OCI-LY3 (cell line): ENCODE data around the gene TPO.

Source experiments
- H2AFZ ChIP-seq: fragments of 200-600, 300-600 bp; shearing (Covaris generic); 2 replicates; pipeline ENCODE4 v1.6.0; 2014; ENCODE audit warnings: antibody characterized with exemption, low read depth, low read length
- H3K27ac ChIP-seq: fragments of 200-600, 300-600 bp; sonication (generic); 2 replicates; pipeline ENCODE4 v1.5.1; 2014; ENCODE audit warnings: mild to moderate bottlenecking, low read length, moderate library complexity, mixed read lengths
- H3K27me3 ChIP-seq: fragments of 200-600, 300-600 bp; sonication (generic); 2 replicates; pipeline ENCODE4 v1.6.1; 2014; ENCODE audit warnings: low read depth, low read length, mixed read lengths
- H3K36me3 ChIP-seq: fragments of 200-600, 300-600 bp; sonication (generic); replicated peaks from 2 replicates; pipeline ENCODE3; 2014; ENCODE audit warnings: low read depth, low read length, mixed read lengths
- H3K4me1 ChIP-seq: fragments of 300-600, 200-600 bp; sonication (generic); 2 replicates; pipeline ENCODE4 v1.6.1; 2014; ENCODE audit warnings: low read length, mixed read lengths
- H3K4me2 ChIP-seq: fragments of 200-600, 300-600 bp; sonication (generic); 2 replicates; pipeline ENCODE4 v1.6.1; 2014; ENCODE audit warnings: low read length, mixed read lengths
- H3K4me3 ChIP-seq: fragments of 300-600, 200-600 bp; sonication (generic); 2 replicates; pipeline ENCODE4 v1.5.1; 2014; ENCODE audit warnings: antibody characterized with exemption, mild to moderate bottlenecking, low read length, moderate library complexity
- H3K79me2 ChIP-seq: fragments of 300-600, 200-600 bp; shearing (Covaris generic); 2 replicates; pipeline ENCODE4 v1.6.1; 2014; ENCODE audit warnings: mild to moderate bottlenecking, low read length, mixed read lengths
- H3K9ac ChIP-seq: fragments of 300-600, 200-600 bp; shearing (Covaris generic); 2 replicates; pipeline ENCODE4 v1.6.0; 2014; ENCODE audit warnings: mild to moderate bottlenecking, low read length, moderate library complexity
- H3K9me3 ChIP-seq: fragments of 200-600, 300-600 bp; shearing (Covaris generic); 2 replicates; pipeline ENCODE4 v1.6.1; 2014; ENCODE audit warnings: low read length, mixed read lengths; ENCODE audit not compliant: insufficient read depth
- H4K20me1 ChIP-seq: fragments of 200-600, 300-600 bp; sonication (generic); 2 replicates; pipeline ENCODE4 v1.6.1; 2016; ENCODE audit warnings: low read length, mixed read lengths; ENCODE audit not compliant: insufficient read depth
- CTCF ChIP-seq: fragments of 200-600, 300-600 bp; sonication (generic); IDR thresholded peaks from 2 replicates; pipeline ENCODE4 v1.5.1; 2014; ENCODE audit warnings: antibody characterized with exemption, low read length, low read depth
- EZH2phosphoT487 ChIP-seq: fragments of 200-600 bp; shearing (Covaris generic); IDR thresholded peaks from 2 replicates; pipeline ENCODE4 v1.6.1; 2018; ENCODE audit warnings: antibody characterized with exemption, mixed run types, low read depth

TPO gene

DNA sequence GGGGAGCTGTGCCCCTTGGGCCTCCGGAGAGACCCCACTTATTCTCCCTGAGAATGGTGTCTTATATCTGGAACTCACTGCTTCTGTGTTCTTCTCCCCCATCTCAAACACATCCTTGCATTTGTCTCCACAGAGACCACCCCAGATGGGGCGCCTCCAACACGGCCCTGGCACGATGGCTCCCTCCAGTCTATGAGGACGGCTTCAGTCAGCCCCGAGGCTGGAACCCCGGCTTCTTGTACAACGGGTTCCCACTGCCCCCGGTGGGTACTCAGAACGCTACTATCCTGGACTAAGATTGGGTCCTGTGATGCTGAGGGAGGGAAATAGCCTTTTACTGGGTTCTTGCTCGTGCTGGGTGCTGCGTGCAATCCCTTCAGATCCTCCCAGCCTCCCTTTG lies 40.3 kb downstream of the TPO start:
- H3K4me3 ChIP-seq: no peak overlapping the region
- no peaks in the 10 kb centered on the region for H3K36me3 ChIP-seq
- no peak overlapping the region for H3K27ac ChIP-seq
- H3K4me1 ChIP-seq: no peaks in the 10 kb centered on the region
- no peaks in the 10 kb centered on the region; the same call in 1 of the 2 replicates for H3K27me3 ChIP-seq
- TF ChIP-seq CTCF (no peak), EZH2phosphoT487 (no peak)
- no peak overlapping the region for H2AFZ ChIP-seq
- H4K20me1 ChIP-seq: no peaks in the 10 kb centered on the region
- no peak overlapping the region for H3K4me2 ChIP-seq
- H3K9me3 ChIP-seq: no peaks in the 10 kb centered on the region
- no peaks in the 10 kb centered on the region for H3K79me2 ChIP-seq
- no peak overlapping the region for H3K9ac ChIP-seq

DNA sequence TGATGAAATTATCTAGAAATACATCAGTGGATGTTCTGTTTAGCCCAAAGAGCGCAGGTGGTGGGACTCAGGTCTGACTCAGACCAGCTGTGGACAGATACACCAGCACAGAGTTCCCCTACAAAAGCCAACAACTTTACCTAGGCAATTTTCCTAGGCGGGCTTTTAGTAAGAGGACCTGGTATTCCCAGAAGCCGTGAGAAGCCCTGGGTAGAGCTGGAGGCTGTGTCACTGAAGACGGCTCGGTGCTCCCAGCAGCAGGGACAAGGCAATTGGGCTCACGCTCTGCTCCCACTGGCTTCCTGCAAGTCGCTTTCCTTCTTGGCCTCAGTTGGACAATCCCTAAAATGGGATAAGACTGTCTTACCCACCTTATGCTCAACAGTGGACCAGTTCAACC lies 41.1 kb downstream of the TPO start:
- no peak overlapping the region for H3K4me3 ChIP-seq
- H4K20me1 ChIP-seq: no peaks in the 10 kb centered on the region
- no peak overlapping the region for H3K4me2 ChIP-seq
- H3K27ac ChIP-seq: no peak overlapping the region
- no peaks in the 10 kb centered on the region for H3K79me2 ChIP-seq
- H3K9me3 ChIP-seq: no peaks in the 10 kb centered on the region
- H3K36me3 ChIP-seq: no peaks in the 10 kb centered on the region
- no peak overlapping the region for H3K9ac ChIP-seq
- no peaks in the 10 kb centered on the region for H3K4me1 ChIP-seq
- no peak for TF ChIP-seq EZH2phosphoT487
- TF ChIP-seq CTCF: no peak
- no peak overlapping the region for H2AFZ ChIP-seq
- no peaks in the 10 kb centered on the region; the same call in 1 of the 2 replicates for H3K27me3 ChIP-seq

- Histone ChIP-seq H3K27me3 (no peaks in the 10 kb centered on the region; the same call in 1 of the 2 replicates), H3K9ac (no peak overlapping the region)
Measured at GRCh38 chr2:1455466-1455865, 42.2 kb downstream of the TPO start.

GRCh38 chr2:1458432-1458831 lies 45.2 kb downstream of the TPO start:
- Histone ChIP-seq H3K4me3 (no peak overlapping the region), H3K9ac (no peak overlapping the region), H3K4me2 (no peak overlapping the region), H3K27me3 (no peaks in the 10 kb centered on the region; the same call in 1 of the 2 replicates), H2AFZ (no peak overlapping the region), H3K36me3 (no peaks in the 10 kb centered on the region), H4K20me1 (no peaks in the 10 kb centered on the region), H3K27ac (no peak overlapping the region), H3K9me3 (no peaks in the 10 kb centered on the region), H3K4me1 (no peaks in the 10 kb centered on the region), H3K79me2 (no peaks in the 10 kb centered on the region)
- no peak for TF ChIP-seq EZH2phosphoT487
- no peak for TF ChIP-seq CTCF

More at GRCh38 chr2:1455466-1455865, 42.2 kb downstream of the TPO start:
- H3K4me3 ChIP-seq: no peak overlapping the region
- no peak overlapping the region for H3K27ac ChIP-seq
- H3K4me1 ChIP-seq: no peaks in the 10 kb centered on the region
- H4K20me1 ChIP-seq: no peaks in the 10 kb centered on the region
- H2AFZ ChIP-seq: no peak overlapping the region
- H3K4me2 ChIP-seq: no peak overlapping the region
- H3K79me2 ChIP-seq: no peaks in the 10 kb centered on the region
- TF ChIP-seq CTCF: no peak
- no peak for TF ChIP-seq EZH2phosphoT487
- no peaks in the 10 kb centered on the region for H3K36me3 ChIP-seq
- no peaks in the 10 kb centered on the region for H3K9me3 ChIP-seq
